Large intestine (tissue), 3 donors: ENCODE results near the gene OCA2. TPM values are rescaled to one million over a fixed set of nuclear protein-coding genes. Genes with fewer than 3 reads are reported as not detected.

Experiments
- DNase-seq, 2 donors: peaks; one replicate each; pipeline versions ENCODE4 v3.0.0 to v3.0.0-alpha.2; 2013
- H3K27ac ChIP-seq: one replicate; pipeline ENCODE4 v1.5.1; 2013; ENCODE audit warnings: low read length
- H3K27me3 ChIP-seq: 2 replicates; pipeline ENCODE4 v1.6.1; 2013; ENCODE audit warnings: low read length; ENCODE audit not compliant: control insufficient read depth, insufficient read depth
- H3K36me3 ChIP-seq: 2 replicates; pipeline ENCODE4 v1.6.1; 2013; ENCODE audit warnings: low read length; ENCODE audit not compliant: control insufficient read depth, insufficient read depth
- H3K4me1 ChIP-seq: one replicate; pipeline ENCODE4 v1.6.1; 2013; ENCODE audit warnings: low read length; ENCODE audit not compliant: control insufficient read depth, insufficient read depth
- H3K4me3 ChIP-seq: one replicate; pipeline ENCODE4 v1.5.1; 2013; ENCODE audit warnings: low read length
- H3K9me3 ChIP-seq: one replicate; pipeline ENCODE4 v1.6.1; 2013; ENCODE audit warnings: mild to moderate bottlenecking, low read depth, low read length, moderate library complexity; ENCODE audit not compliant: control insufficient read depth
- WGBS: methylation state at CpG from one replicate; pipeline ENCODE4 v1.1.5; 2013; ENCODE audit warnings: low lambda C conversion rate; ENCODE audit not compliant: insufficient coverage; 5-methylcytosine and 5-hydroxymethylcytosine counted together
- polyA plus RNA-seq: library from polyadenylated mRNA; unstranded; fragments of 120-200 nt; gene quantifications from one replicate; pipeline ENCODE4 v1.2.1, GENCODE V29; 2013

The OCA2 gene
- polyA plus RNA-seq, 1 donor: 6.5 TPM

DNA sequence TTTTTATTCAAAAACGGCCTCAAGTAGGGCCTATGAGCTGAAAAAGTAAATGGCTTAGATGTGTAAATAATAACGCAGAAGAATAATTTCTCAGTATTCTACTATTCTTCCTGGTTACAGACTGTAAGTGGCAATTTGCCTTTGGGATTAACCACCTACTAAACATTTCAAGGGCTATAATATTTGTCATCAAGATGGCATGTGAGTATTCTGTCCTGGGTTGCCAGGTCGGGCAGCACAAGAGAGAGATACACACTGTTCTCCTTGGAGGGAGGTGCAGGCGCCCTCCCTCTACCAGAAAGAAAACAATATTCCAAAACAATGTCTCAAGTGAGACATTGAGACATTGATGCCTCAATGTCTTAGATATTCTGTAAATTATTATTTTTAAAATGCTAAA is 278.4 kb downstream of the OCA2 start:
- Histone ChIP-seq H3K27me3 (no peaks in the 10 kb centered on the region), H3K27ac (no peak overlapping the region), H3K4me1 (no peaks in the 10 kb centered on the region), H3K9me3 (no peaks in the 10 kb centered on the region), H3K36me3 (no peaks in the 10 kb centered on the region), H3K4me3 (no peak overlapping the region)
- no peak for DNase-seq
- WGBS: 71% methylated on average over 1 of the region's 4 CpGs

DNA sequence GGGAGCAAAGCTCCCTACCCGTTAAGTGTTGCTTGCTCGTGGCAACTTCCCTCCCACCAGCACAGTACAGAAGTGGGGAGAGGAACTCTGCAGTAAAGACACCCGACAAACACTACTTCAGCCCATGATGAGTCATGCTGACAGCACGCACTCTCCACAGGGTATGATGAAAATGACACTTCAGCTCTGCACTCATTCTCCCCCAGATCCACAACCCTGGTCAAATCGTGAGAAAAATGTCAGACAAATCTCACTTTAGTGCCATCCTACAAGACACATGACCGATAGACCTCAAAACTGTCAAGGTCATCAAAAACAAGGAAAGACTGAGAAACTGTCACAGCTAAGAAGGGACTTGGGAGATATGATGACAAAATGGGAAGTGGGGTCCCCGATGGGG is 278.9 kb downstream of the OCA2 start:
- H3K4me3 ChIP-seq: no peak overlapping the region
- H3K27me3 ChIP-seq: no peaks in the 10 kb centered on the region
- no peaks in the 10 kb centered on the region for H3K4me1 ChIP-seq
- WGBS: 100% methylated on average over 1 of the region's 7 CpGs
- no peak for DNase-seq
- H3K27ac ChIP-seq: no peak overlapping the region
- no peaks in the 10 kb centered on the region for H3K36me3 ChIP-seq
- no peaks in the 10 kb centered on the region for H3K9me3 ChIP-seq

DNA sequence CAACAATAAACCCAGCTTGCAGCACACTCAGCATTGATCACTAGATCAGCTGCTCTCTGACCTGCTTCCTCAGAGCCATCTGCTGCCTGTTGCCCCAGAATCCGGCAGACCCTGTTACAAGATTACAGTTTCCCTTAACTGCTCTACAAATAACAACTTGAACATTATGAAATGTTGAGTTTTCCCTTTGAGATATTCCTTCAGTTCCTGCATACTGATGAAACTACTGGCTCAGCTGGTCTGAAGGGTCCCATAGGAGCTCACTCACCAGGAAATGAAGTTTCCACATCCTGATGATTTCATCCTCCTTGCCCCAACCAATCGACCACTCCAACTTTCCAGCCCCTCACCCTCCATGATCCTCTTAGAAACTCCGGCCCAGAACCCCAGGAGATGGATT is 281.9 kb downstream of the OCA2 start:
- no CpG with 5 or more reads among the region's 3 CpGs for WGBS
- no peak overlapping the region for H3K4me3 ChIP-seq
- no peak overlapping the region for H3K27ac ChIP-seq
- no peak for DNase-seq
- no peaks in the 10 kb centered on the region for H3K36me3 ChIP-seq
- H3K27me3 ChIP-seq: no peaks in the 10 kb centered on the region
- no peaks in the 10 kb centered on the region for H3K4me1 ChIP-seq
- H3K9me3 ChIP-seq: no peaks in the 10 kb centered on the region

DNA sequence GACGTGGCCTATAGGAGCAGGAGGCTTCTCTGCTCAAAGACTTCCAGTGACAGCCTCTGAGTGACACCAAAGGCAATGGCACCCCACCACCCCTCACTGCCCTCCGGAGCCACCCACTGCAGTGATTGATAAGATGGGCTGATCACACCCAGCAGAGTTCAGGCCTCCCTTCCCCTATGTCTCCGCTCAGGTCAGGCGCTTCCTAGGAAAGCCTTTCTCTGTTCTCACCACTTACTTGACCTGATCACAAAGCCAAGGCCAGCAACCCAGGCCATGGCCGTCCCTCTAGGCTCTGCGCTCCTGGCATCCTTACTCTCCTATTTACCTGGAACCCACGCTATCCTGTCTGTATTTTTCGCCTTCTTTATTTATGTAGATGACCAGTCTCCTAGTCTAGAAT is 282.3 kb downstream of the OCA2 start:
- no peak for DNase-seq
- Histone ChIP-seq H3K27ac (no peak overlapping the region), H3K4me1 (no peaks in the 10 kb centered on the region), H3K27me3 (no peaks in the 10 kb centered on the region), H3K36me3 (no peaks in the 10 kb centered on the region), H3K4me3 (no peak overlapping the region), H3K9me3 (no peaks in the 10 kb centered on the region)
- no CpG with 5 or more reads among the region's 8 CpGs for WGBS

DNA sequence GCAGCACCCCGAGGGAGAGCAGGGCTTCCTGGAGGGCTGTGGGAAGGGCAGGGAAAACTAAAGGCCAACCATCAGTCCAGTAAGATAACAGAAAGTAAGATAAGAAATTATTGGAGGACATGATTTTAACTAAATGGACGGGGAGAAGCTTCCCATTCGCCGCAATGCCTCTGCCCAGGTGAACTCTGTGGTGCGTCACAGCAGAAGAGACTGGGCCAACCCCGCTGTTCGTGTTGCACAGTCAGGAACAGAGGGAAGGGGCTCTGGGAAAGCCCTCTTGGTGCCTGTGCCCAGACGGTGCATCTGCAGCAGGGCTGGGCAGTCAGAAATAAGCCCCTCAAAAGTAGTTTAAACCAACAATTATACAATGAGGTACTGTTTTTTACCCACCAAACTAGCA is 284.1 kb downstream of the OCA2 start:
- WGBS: no CpG with 5 or more reads among the region's 8 CpGs

DNA sequence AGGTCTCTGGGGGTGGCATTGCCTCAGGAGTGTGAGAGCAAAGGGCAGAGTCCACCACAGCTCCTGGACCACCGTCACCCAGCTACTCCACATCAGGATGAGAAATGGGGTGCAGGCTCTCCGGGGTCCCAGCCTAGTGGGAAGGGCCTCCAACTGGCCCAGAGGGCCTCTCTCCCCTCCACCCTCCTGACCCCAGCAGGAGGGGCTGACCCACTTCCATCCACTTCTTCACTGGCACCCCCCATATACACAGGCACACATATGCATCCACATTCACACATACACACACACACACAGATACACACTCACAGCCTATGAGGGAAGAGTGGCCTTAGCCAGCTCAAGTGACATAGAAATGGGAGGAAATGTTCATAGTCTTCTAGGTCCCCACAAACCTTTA is 286.0 kb downstream of the OCA2 start:
- no peak for DNase-seq
- H3K36me3 ChIP-seq: no peaks in the 10 kb centered on the region
- no peaks in the 10 kb centered on the region for H3K9me3 ChIP-seq
- no CpG with 5 or more reads among the region's 2 CpGs for WGBS
- no peak overlapping the region for H3K4me3 ChIP-seq
- H3K27me3 ChIP-seq: no peaks in the 10 kb centered on the region
- no peaks in the 10 kb centered on the region for H3K4me1 ChIP-seq
- H3K27ac ChIP-seq: no peak overlapping the region

More for the DNA sequence above, 284.1 kb downstream of the OCA2 start:
- Histone ChIP-seq H3K9me3 (no peaks in the 10 kb centered on the region), H3K4me1 (no peaks in the 10 kb centered on the region), H3K4me3 (no peak overlapping the region), H3K36me3 (no peaks in the 10 kb centered on the region), H3K27ac (no peak overlapping the region), H3K27me3 (no peaks in the 10 kb centered on the region)
- no peak for DNase-seq

DNA sequence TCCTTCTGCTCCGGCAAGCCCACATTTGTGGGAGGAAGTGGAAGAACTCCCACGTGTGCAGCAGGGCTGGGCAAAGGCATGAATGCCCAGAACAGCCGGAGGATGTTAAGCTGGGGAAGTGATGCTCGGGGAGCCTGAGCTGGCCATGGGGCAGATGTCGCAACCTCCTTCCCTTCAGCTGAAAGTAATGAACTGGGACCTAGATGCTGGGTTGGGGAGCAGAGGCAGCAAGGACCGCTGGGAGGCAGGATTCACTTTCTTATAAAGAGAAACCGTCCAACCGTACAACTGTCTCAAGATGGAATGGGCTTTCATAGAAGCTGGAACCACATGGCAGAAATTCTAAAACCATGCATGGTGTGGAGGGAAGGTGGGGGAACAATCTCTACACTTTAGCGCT is 290.9 kb downstream of the OCA2 start:
- 100% methylated on average over 1 of the region's 9 CpGs for WGBS
- no peaks in the 10 kb centered on the region for H3K36me3 ChIP-seq

DNA sequence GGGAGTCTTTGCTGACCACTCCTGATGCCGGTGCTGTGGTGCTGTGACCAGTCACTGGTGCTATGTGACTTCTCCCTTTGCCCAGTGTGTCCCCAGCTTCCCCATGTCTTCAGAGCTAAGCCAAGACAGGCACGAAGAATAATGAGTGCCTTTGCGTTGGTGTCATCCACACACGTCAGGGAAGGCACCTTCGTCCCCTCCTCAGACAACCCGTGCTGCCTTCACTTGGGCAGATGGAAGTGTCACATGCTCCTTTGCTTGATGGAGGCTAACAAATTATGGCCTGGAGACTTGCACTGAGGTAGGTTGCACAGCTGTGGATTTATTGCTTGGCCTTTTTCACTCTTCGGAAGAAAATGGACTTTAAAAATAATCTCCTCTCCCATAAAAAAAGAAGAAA is 291.8 kb downstream of the OCA2 start:
- H3K4me1 ChIP-seq: no peaks in the 10 kb centered on the region
- no peaks in the 10 kb centered on the region for H3K27me3 ChIP-seq
- peaks cover 20% of the 10 kb centered on the region for H3K9me3 ChIP-seq
- H3K36me3 ChIP-seq: no peaks in the 10 kb centered on the region
- 100% methylated on average over 1 of the region's 7 CpGs for WGBS
- no peak overlapping the region for H3K4me3 ChIP-seq
- no peak for DNase-seq
- no peak overlapping the region for H3K27ac ChIP-seq

More for the DNA sequence above, 290.9 kb downstream of the OCA2 start:
- no peak overlapping the region for H3K4me3 ChIP-seq
- H3K9me3 ChIP-seq: peaks cover 20% of the 10 kb centered on the region
- H3K27ac ChIP-seq: no peak overlapping the region
- DNase-seq: no peak
- no peaks in the 10 kb centered on the region for H3K4me1 ChIP-seq
- H3K27me3 ChIP-seq: no peaks in the 10 kb centered on the region

DNA sequence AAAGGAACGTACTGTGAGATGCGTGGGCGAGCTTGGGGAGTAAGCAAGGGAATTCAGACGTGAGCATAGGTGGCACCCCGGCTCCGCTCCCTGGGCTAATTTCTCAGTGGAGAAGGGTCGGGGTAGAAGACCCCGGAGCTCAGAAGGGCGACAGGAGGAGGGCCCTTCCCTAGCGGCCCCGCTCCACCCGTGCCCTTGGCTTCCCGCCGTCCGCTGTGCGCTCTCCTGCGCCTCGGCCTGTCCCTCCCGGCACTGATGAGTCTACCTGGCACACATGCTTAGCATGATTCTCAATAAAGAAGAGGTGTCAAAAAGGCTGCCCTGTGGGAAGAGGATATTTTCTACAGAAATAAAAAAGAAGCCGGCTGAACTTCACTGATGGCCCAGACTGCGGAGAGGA is 292.7 kb downstream of the OCA2 start:
- no peak for DNase-seq
- H3K36me3 ChIP-seq: no peaks in the 10 kb centered on the region
- no peak overlapping the region for H3K4me3 ChIP-seq
- peaks cover 20% of the 10 kb centered on the region for H3K9me3 ChIP-seq
- no peak overlapping the region for H3K27ac ChIP-seq
- no peaks in the 10 kb centered on the region for H3K4me1 ChIP-seq
- 98% methylated on average over 8 of the region's 21 CpGs for WGBS
- H3K27me3 ChIP-seq: no peaks in the 10 kb centered on the region

DNA sequence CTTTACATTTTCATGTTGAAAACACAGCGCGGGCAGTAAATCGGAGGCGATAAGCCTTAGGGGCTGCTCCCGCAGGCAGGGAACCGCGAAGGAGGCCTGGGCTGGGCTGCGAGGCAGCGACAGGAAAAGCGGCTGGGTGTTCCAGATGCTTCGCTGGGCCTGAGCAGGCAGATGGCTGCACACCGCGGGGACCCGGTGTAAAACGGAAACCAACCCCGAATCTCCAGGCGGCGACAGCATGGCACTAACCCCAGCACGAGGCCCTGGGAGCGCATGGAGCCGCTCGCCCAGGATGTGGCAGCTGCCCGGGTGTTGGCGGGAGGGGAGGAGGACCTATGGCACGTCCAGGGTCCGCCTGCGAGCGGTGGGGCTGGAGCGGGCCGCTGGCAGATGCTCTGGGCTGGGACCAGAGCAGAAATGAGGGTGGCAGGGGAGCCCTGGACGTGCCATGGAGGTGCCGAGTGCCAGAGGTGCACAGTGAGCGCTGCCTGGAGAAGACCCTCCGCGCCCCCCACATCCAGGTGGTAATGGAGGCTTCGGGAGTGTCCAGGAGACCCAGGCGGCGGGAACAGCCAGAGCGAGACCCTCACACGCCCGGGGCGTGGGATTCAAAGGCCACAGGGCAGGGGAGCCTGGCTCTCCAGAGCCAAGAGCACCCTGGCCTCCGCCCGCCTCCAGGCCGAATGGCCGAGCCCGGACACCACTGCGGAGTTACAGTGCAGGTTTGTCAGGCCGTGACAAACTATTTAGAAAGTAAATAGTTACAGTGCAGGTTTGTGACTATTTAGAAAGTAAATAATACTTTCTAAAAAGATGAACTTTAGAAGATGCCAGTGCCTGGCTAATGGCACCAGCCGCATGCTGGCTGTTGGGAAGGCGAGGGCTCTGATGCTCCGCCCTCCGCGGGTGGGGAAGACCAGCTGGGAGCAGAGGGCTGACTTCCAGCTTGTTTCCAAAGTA is 293.6 kb downstream of the OCA2 start:
- no peak for DNase-seq
- no CpG with 5 or more reads among the region's 54 CpGs for WGBS
- H3K27ac ChIP-seq: no peak overlapping the region

More for the DNA sequence above, 293.6 kb downstream of the OCA2 start:
- H3K36me3 ChIP-seq: no peaks in the 10 kb centered on the region
- no peaks in the 10 kb centered on the region for H3K4me1 ChIP-seq
- H3K9me3 ChIP-seq: peaks cover 20% of the 10 kb centered on the region
- no peaks in the 10 kb centered on the region for H3K27me3 ChIP-seq
- H3K4me3 ChIP-seq: no peak overlapping the region
